Effector memory CD4-positive, alpha-beta T cell (primary cell): Measurements from ENCODE around the gene TMEM179B.

Experiments
- DNase-seq, 3 donors: peaks; one replicate each; pipeline ENCODE4 v3.0.0-alpha.2; 2020
- H3K27ac ChIP-seq: 2 replicates; pipeline ENCODE4 v1.7.0; 2013; ENCODE audit warnings: mild to moderate bottlenecking, low read length, moderate library complexity; ENCODE audit not compliant: insufficient read depth, poor library complexity, severe bottlenecking
- H3K27me3 ChIP-seq: replicated peaks from 2 replicates; pipeline ENCODE4 v1.7.0; 2013; ENCODE audit warnings: mild to moderate bottlenecking, low read length; ENCODE audit not compliant: insufficient read depth, control insufficient read depth, poor library complexity, severe bottlenecking
- H3K36me3 ChIP-seq: 2 replicates; pipeline ENCODE4 v1.7.0; 2013; ENCODE audit warnings: mild to moderate bottlenecking, low read length, moderate library complexity; ENCODE audit not compliant: control insufficient read depth, insufficient read depth
- H3K4me1 ChIP-seq: 2 replicates; pipeline ENCODE4 v1.7.0; 2013; ENCODE audit warnings: low read length, mild to moderate bottlenecking; ENCODE audit not compliant: control insufficient read depth, insufficient read depth, poor library complexity, severe bottlenecking
- H3K4me3 ChIP-seq: 2 replicates; pipeline ENCODE4 v1.7.0; 2013; ENCODE audit warnings: low read length, low read depth, mild to moderate bottlenecking; ENCODE audit not compliant: insufficient read depth, poor library complexity, severe bottlenecking
- H3K9me3 ChIP-seq: 2 replicates; pipeline ENCODE4 v1.7.0; 2013; ENCODE audit warnings: mild to moderate bottlenecking, low read length, moderate library complexity; ENCODE audit not compliant: control insufficient read depth

Gene TMEM179B

DNA sequence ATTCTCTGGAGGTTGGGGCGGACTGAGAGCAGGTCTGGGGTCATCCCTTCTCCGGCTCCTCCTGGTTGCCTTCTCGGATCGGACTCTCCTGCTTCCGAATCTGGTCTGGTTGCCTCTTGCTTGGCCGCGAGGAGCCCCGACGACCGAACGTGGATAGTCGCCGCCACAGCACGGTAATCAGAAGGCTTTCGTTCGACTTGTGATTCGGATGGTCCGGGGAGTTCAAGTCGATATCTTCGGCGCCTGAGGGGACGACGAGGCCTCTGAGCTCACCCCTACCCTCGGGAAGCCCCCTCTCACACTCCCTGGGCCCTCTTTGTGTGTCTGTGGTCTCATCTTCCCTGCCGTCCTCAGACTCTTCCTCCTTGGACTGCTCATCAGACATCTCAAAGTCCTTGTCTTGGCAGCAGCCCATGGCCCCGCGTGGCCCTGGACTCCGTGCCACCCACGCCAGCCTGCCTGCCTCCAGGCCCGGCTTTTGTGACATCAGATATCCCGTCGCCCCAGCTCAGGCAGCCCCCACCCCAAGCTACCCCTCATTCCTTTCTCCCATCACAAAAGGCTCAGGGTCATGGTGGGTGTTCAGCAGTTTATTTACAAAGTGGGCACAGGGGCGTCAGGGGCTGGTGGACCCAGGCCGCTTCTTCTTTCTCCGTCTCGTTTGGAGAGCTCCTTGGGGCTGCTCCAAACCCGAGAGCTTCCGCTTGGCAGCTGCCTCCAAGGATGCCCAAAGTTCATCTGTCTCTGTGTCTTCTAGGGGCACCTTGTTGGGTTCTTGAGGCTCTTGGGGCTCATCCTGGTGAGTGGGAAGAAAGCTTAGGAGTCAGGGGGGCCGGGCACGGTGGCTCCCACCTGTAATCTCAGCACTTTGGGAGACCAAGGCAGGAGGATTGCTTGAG lies 45.4 kb downstream of the TMEM179B start, which contains the start of gene TEX54:
Gene TEX54 (minus strand): TSS at position 506 of the 899 bp plus-strand sequence.
- H3K9me3 ChIP-seq, result no peaks in the 10 kb centered on the region
- no peaks in the 10 kb centered on the region for H3K27me3 ChIP-seq
- peak within 1 kb of the TSS; percentile 88 for H3K4me3 ChIP-seq
- peaks cover 29% of the 10 kb centered on the region for H3K36me3 ChIP-seq
- H3K4me1 ChIP-seq, result peaks cover 17% of the 10 kb centered on the region
- H3K27ac ChIP-seq, result peak within 1 kb of the TSS; percentile 97
- DNase-seq, result no peak

DNA sequence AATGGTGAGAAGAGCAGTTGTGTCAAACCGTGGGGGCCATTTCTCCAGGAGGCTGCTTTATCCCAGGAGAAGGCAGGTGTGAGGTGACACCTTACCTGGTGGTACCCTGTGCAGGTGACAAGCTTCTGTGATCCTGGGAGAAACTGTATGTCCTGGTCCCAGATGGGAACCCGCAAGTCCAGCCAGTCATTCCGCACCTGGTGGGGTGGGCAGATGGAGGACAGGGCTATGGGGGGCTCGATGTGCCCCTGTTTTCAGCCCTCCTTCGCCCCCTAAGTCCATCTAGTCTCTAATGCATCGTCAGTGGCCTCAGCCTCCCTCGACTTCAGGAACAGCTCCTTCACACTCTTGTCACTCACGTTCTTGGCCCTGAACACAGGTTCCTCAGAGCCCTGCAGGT lies 48.1 kb downstream of the TMEM179B start:
- DNase-seq, result no peak
- H3K36me3 ChIP-seq, result peaks cover 25% of the 10 kb centered on the region
- H3K27ac ChIP-seq, result no peak overlapping the region
- H3K9me3 ChIP-seq, result no peaks in the 10 kb centered on the region
- H3K4me3 ChIP-seq, result no peak overlapping the region
- peaks cover 15% of the 10 kb centered on the region for H3K4me1 ChIP-seq
- H3K27me3 ChIP-seq, result no peaks in the 10 kb centered on the region

DNA sequence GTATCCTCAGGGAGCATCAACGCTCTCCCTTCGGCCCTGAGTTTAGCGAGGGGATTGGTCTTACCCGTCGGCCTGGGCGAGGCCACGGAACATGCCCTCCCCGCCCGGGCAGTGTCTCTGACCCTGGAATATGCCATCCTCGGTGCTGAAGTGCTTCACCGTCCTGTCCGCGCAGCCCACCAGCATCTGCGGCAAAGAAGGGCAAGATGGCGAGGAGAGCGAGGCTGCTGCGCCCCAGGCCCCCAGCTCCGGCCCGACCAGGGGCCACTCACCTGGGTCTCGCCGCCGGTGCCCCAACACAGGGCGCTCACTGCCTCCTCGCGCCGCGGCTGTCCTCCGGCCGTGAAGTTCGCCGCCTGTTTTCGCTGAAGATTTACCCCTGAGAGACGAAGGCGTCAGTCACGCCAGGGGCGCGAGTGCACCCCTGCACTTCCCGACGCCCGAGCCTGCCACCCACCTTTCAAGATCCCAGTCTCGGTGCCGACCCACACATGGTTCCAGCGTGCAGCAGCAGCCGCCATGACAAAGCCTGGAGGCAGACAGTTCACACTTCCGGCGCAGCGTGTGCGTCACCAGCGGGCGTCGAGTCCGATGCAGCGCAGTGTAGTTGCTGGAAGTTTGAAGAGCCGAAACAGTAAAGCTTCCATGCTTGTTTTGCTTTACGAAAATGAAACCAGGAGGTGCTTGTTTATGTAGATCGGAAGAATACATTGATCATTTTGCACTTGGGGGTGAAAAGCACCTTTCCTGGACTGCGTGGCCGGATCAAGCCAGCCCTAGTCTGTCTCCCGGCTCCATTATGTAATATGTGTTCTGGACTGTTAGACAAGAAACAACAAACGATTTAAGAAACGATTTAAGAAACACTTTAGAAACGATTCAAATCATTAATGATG lies 52.1 kb downstream of the TMEM179B start, which contains the start of gene WDR74:
Gene WDR74 (minus strand): TSS at position 541 of the 896 bp plus-strand sequence. CDS start 20 bp downstream, at position 521.
- Histone ChIP-seq H3K36me3 (peaks cover 20% of the 10 kb centered on the region), H3K9me3 (no peaks in the 10 kb centered on the region), H3K27ac (peak within 1 kb of the TSS; percentile 99), H3K4me1 (peaks cover 21% of the 10 kb centered on the region), H3K4me3 (peak within 1 kb of the TSS; percentile 73), H3K27me3 (no peaks in the 10 kb centered on the region)
- DNase-seq, result peak; percentile 80 to 88 (median 85)
